ENCODE data around the gene TSGA10. TPM values are rescaled to one million over a fixed set of nuclear protein-coding genes. Genes with fewer than 3 reads are reported as not detected.

The TSGA10 gene
- total RNA-seq, 4 donors from 2014 or later = 7.0 to 12.6 (median 10.8) TPM

GRCh38 chr2:98985905-98986666, 168.7 kb downstream of the TSGA10 start:
- intact Hi-C loops (cut with DNase I; ENCODE audit: low total_unique reads) = no loop called here
- no peak for TF ChIP-seq POLR2A (IDR thresholded peaks at IDR 0.05)
- no peak for TF ChIP-seq CTCF (IDR thresholded peaks at IDR 0.05)
- H3K4me3 ChIP-seq (ENCODE audit: low read depth, poor library complexity, severe bottlenecking) = no peak overlapping the region
- WGBS, 2 donors = 55 to 71% methylated on average over 2 of the region's 2 CpGs
- DNase-seq (ENCODE audit: low spot score in 2 of 2) = no peak

GRCh38 chr2:98975611-98976010, 179.1 kb downstream of the TSGA10 start:
- intact Hi-C loops (cut with DNase I; ENCODE audit: low total_unique reads) = no loop called here
- WGBS, 2 donors = 66 to 69% methylated on average over 2 of the region's 2 CpGs
- TF ChIP-seq CTCF (IDR thresholded peaks at IDR 0.05) (no peak), POLR2A (IDR thresholded peaks at IDR 0.05) (no peak)
- DNase-seq (ENCODE audit: low spot score in 2 of 2) = no peak
- H3K4me3 ChIP-seq (ENCODE audit: low read depth, poor library complexity, severe bottlenecking) = no peak overlapping the region

GRCh38 chr2:98972582-98973167, 182.1 kb downstream of the TSGA10 start:
- WGBS, 2 donors = 94 to 97% methylated on average over 1 of the region's 1 CpG
- intact Hi-C loops (cut with DNase I; ENCODE audit: low total_unique reads) = no loop called here
- H3K4me3 ChIP-seq (ENCODE audit: low read depth, poor library complexity, severe bottlenecking) = no peak overlapping the region
- no peak for DNase-seq (ENCODE audit: low spot score in 2 of 2)
- TF ChIP-seq POLR2A (IDR thresholded peaks at IDR 0.05) (no peak), CTCF (IDR thresholded peaks at IDR 0.05) (no peak)

- intact Hi-C loops (cut with DNase I; ENCODE audit: low total_unique reads) = no loop called here
- no peak overlapping the region for H3K4me3 ChIP-seq (ENCODE audit: low read depth, poor library complexity, severe bottlenecking)
- TF ChIP-seq CTCF (IDR thresholded peaks at IDR 0.05) (no peak), POLR2A (IDR thresholded peaks at IDR 0.05) (no peak)
- WGBS, 2 donors = 42 to 47% methylated on average over 7 of the region's 7 CpGs
- DNase-seq (ENCODE audit: low spot score in 2 of 2) = no peak
These were observed 194.8 kb downstream of the TSGA10 start for GRCh38 chr2:98959810-98960507.

GRCh38 chr2:98952966-98953365, 201.8 kb downstream of the TSGA10 start:
- TF ChIP-seq POLR2A (IDR thresholded peaks at IDR 0.05) (no peak), CTCF (IDR thresholded peaks at IDR 0.05) (no peak)
- DNase-seq (ENCODE audit: low spot score in 2 of 2) = no peak
- 68 to 77% methylated on average over 4 of the region's 4 CpGs for WGBS, 2 donors
- H3K4me3 ChIP-seq (ENCODE audit: low read depth, poor library complexity, severe bottlenecking) = no peak overlapping the region
- intact Hi-C loops (cut with DNase I; ENCODE audit: low total_unique reads) = no loop called here

Data from lower leg skin (tissue), 4 donors.